KOPT-K1 (cell line): ENCODE measurements around the gene PQBP1.

ENCODE experiments used
- H3K27ac ChIP-seq: fragments of 200-600 bp; sonication (generic); 2 replicates; pipeline ENCODE4 v1.5.1; 2016; ENCODE audit warnings: antibody characterized with exemption, mild to moderate bottlenecking, low read depth, low read length; ENCODE audit not compliant: poor library complexity, severe bottlenecking
- H3K36me3 ChIP-seq: fragments of 200-600 bp; sonication (generic); 2 replicates; pipeline ENCODE4 v1.5.1; 2017; ENCODE audit warnings: antibody characterized with exemption, mild to moderate bottlenecking, low read length, moderate library complexity; ENCODE audit not compliant: insufficient read depth
- H3K9me3 ChIP-seq: fragments of 200-600 bp; sonication (generic); 2 replicates; pipeline ENCODE4 v1.5.1; 2017; ENCODE audit warnings: antibody characterized with exemption, low read length, mild to moderate bottlenecking; ENCODE audit not compliant: insufficient read depth, poor library complexity, severe bottlenecking

PQBP1 gene

DNA sequence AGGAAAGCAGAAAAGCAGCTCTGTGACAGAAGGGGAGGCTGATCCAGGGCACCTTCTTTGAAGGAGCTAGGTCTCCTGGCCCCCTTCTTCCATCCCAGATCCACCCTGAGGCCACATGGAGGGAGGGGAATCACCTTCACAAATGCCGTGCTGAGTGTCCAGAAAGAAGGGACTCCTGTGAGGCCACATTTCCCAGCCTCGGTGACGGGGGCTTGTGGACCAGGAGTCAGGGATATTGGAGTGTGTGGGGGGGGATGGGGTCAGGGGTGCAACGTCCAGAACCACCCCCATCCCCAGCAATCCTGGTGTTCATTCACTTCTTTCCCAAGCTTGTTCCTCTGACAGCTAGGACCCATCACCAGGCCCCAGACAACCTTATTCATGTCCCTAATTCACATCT lies 4.8 kb upstream of the PQBP1 start:
- Histone ChIP-seq H3K9me3 (no peaks in the 10 kb centered on the region), H3K27ac (no peak overlapping the region), H3K36me3 (peaks cover 19% of the 10 kb centered on the region)

DNA sequence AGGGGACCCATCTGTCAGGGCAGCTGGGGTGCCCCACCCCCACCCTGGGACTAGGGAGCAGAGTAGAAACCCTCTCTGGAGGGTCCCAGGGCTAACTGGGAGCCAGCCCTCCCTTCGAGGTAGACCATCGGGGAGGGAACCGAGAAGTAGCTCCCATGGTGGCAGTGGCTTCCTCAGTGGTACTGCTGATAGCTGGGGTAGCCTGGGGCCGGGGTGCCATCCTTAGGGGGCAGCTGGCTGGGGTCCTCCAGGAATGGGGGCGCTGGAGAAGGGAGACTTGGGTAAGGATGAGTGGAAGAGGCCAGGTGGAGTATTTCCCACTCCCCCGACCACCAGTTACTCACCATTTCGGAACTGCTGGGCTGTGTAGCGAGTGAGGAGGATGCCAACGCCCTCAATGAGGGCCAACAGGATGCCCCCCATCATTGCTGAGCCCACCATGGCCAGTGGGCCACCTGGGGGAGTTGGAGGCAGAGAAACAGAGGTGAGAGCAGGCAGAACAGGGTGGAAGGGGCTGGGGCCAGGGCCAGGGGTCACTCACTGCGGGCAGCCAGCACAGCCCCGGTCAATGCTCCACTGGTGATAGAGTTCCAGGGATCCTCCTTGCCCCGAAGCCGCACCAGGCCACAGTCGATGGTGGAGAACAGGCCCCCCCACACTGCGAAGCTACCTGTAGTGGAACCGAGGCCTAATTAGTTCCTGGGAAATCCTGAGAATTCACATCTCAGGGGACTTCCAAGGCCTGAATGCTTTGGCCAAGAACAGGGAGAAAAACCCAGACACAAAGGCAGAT lies 4.0 kb upstream of the PQBP1 start:
- peaks cover 19% of the 10 kb centered on the region for H3K36me3 ChIP-seq
- H3K9me3 ChIP-seq = no peaks in the 10 kb centered on the region
- H3K27ac ChIP-seq = no peak overlapping the region

DNA sequence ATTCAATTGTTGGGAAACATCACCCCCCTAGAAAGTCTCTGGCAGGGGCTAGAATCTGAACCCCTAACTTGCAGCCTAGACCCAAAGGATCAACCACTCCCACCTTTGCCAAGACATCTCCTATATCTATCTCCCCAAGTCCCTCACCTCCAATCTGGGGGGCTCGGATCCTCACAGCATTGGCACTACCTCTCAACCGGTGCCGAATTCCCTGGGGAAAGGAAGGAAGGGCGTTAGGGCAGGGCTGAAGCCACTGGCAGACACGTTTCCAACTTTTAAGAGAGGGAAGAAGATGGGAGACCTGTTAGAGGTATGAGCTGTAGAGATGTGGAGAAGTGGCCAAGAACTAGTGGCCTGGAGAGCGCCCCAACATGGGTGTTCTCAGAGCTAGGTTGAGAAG lies 2.8 kb upstream of the PQBP1 start:
- no peaks in the 10 kb centered on the region for H3K9me3 ChIP-seq

DNA sequence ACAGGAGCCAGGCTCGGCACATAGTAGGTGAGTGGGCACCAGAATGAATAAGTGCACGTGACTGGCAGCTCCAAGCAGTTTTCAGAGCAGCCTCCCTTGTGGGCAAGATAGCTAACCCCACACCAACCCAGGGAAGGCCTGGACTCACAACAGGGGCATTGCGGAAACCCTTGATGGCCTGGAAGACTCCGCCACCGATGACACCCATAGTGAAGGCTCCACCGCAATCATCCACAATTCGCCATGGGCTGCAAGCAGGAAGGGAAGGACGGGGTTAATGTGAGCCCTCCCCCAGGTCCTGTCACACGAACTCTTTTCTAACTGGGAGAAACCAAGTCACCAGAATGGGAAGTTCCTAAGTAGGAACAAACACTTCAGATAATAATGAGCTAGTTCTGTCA lies 1.1 kb upstream of the PQBP1 start:
- Histone ChIP-seq H3K9me3 (no peaks in the 10 kb centered on the region), H3K36me3 (peaks cover 38% of the 10 kb centered on the region), H3K27ac (peak overlapping the region; percentile 93)

More for the DNA sequence above, 2.8 kb upstream of the PQBP1 start:
- H3K36me3 ChIP-seq = peaks cover 27% of the 10 kb centered on the region
- no peak overlapping the region for H3K27ac ChIP-seq

DNA sequence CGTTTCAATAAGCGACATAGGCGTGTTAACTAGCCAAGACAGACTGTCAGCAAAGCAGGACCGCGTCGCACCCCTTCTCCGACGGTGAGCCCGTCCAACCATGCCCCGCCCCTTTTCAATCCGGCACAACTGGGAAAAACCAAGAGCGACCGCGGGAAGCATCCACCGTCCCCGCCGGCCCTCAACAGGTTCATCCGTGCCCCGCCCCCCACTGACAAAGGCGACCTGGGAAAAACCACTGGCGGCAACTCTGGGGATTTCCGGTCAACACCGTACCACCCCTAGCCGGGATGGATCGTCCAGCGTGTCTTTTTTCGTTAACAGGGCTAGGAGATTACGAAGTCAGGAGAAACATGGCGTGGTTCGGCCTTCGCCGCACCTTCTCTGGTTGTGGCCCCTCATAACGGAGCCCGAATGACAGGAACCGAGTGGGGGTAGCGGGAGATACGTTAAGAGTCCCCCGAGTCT lies 539 bp upstream of the PQBP1 start:
- Histone ChIP-seq H3K9me3 (no peaks in the 10 kb centered on the region), H3K27ac (peak overlapping the region; percentile 93), H3K36me3 (peaks cover 44% of the 10 kb centered on the region)

DNA sequence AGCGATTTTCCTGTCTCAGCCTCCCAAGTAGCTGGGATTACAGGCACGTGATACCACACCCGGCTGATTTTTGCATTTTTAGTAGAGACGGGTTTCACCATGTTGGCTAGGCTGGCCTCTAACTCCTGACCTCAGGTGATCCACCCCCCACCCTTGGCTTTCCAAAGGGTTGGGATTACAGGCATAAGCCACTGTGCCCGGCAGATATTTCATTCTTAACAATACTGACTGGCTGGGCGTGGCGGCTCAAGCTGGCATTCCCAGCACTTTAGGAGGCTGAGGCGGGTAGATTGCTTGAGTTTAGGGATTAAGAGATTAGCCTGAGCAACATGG lies 1.3 kb downstream of the PQBP1 start:
- H3K9me3 ChIP-seq = no peaks in the 10 kb centered on the region
- no peak overlapping the region for H3K27ac ChIP-seq
- H3K36me3 ChIP-seq = peaks cover 47% of the 10 kb centered on the region

DNA sequence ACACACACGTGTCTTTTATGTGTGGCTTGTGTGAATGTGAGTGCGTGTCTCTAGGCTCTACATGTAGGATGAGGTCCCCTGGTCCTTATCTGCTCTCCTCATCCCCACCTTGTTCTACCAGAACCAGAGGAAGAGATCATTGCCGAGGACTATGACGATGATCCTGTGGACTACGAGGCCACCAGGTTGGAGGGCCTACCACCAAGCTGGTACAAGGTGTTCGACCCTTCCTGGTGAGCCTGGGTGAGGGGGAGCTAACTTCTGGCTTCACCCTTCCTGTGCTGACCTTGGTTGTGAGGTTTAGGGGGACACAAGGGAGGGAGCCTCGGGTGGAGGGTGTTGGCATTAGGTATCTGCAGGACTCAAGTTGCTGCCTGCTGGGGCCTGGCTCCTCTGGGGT lies 3.3 kb downstream of the PQBP1 start:
- no peak overlapping the region for H3K27ac ChIP-seq
- peaks cover 60% of the 10 kb centered on the region for H3K36me3 ChIP-seq
- no peaks in the 10 kb centered on the region for H3K9me3 ChIP-seq

DNA sequence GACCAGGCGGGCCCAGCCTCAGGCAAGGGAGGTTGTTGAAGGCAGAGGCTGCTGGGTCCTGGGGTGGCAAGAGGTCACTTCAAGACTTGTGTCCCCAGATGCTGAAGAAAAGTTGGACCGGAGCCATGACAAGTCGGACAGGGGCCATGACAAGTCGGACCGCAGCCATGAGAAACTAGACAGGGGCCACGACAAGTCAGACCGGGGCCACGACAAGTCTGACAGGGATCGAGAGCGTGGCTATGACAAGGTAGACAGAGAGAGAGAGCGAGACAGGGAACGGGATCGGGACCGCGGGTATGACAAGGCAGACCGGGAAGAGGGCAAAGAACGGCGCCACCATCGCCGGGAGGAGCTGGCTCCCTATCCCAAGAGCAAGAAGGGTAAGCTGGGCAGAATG lies 4.4 kb downstream of the PQBP1 start:
- Histone ChIP-seq H3K36me3 (peaks cover 68% of the 10 kb centered on the region), H3K9me3 (no peaks in the 10 kb centered on the region), H3K27ac (no peak overlapping the region)

DNA sequence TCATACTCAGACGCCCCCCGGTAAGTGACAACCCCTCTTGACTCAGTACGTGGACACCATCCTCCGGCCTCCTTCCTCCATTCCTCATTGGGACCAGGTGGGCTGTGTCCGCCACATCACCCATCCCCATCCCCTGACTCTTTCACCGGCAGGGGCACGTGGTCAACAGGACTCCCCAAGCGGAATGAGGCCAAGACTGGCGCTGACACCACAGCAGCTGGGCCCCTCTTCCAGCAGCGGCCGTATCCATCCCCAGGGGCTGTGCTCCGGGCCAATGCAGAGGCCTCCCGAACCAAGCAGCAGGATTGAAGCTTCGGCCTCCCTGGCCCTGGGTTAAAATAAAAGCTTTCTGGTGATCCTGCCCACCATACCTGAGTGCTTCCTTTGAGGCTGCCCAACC lies 5.0 kb downstream of the PQBP1 start:
- peaks cover 68% of the 10 kb centered on the region for H3K36me3 ChIP-seq

DNA sequence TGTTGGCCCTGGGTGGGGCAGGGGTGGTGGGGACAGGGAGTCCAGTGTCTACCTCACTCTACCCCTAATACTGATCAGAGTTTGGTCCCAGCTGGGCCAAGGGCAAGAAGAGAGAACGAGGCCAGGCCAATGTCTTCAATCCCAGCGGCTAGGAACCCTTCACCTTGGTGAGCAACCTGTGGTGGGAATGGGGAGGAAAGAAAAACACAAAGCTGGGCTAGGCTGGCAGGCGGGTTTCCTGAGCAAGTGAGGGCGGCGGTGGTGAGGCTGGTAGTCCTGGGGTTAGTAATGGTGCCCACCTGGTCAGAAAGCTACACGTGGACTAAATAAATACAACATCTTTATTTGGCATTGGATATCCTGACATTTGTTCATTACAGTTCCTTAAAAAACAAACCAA lies 5.6 kb downstream of the PQBP1 start:
- peaks cover 68% of the 10 kb centered on the region for H3K36me3 ChIP-seq
- H3K27ac ChIP-seq = no peak overlapping the region
- H3K9me3 ChIP-seq = no peaks in the 10 kb centered on the region

More for the DNA sequence above, 5.0 kb downstream of the PQBP1 start:
- Histone ChIP-seq H3K27ac (no peak overlapping the region), H3K9me3 (no peaks in the 10 kb centered on the region)

DNA sequence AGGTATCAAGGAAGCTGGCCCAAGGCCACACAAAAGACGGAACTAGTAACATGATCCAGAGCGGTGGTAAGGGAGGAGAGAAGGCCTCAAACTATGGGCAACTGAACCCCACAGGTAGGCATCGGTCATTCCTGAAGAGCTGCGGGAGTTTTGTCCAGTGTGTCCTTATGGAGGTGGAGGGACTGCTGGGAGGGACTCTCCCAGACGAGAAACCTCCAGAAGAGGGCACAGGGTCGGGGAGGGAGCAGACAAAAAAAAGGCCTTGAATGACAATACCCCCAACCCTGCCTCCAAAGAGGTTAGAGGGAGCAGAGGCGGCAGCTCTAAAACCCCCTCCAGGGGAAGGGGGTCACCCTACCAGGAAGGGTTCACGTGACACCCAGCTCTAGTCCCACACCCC lies 6.5 kb downstream of the PQBP1 start:
- Histone ChIP-seq H3K27ac (no peak overlapping the region), H3K36me3 (peaks cover 66% of the 10 kb centered on the region), H3K9me3 (no peaks in the 10 kb centered on the region)

DNA sequence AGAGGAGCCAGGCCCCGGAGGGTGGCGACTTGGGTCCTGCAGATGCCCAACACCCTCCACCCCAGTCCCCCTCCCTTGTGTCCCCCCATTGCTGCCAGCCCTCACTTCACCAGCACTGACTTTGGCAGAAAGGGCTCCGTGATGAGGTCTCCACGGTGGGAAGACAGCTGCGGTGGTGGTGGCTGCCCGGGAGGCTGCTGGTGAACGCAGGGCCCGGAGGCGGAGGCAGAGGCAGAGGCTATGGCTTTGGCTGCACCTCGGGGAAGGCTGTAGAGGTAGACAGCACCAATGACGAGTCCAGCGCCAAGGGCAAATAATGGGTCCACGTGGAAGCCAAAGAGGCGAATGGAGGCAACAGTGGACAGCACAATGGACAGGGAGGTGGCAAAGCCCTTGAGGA lies 6.9 kb downstream of the PQBP1 start:
- Histone ChIP-seq H3K36me3 (peaks cover 62% of the 10 kb centered on the region), H3K27ac (no peak overlapping the region), H3K9me3 (no peaks in the 10 kb centered on the region)

DNA sequence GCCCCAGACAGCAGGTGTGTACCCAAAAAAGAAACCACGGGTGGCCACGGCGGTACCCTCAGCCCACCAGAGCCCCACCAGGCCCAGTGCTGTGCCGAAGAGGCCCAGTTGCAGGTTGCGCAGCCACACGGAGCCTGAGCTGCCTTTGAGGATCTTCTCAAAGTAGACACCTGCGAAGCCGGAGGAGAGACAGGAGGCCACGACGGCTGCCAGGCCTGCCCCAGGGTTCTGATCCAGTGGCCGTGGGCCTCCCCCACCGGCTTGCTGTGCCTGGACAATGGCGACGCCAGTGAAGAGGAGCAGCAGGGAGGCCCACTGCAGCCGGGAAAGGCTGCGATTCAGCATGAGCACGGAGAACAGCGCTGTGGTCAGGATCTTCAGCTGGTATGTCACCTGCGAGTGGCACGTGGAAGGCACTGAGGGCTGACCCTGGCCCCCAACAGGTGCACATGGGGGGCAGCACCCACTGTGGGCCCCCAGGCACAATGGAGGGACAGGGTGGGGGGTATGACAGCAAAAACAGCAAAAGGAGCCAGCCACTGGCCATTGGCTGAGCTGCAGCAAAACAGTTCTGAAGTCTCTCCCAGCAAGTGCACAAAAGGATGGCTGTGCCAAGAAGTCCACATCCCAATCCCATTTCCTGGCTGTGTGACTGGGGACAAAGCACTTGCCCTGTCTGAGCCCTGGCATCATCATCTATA lies 7.5 kb downstream of the PQBP1 start:
- H3K36me3 ChIP-seq = peaks cover 60% of the 10 kb centered on the region
- no peaks in the 10 kb centered on the region for H3K9me3 ChIP-seq
- H3K27ac ChIP-seq = no peak overlapping the region

DNA sequence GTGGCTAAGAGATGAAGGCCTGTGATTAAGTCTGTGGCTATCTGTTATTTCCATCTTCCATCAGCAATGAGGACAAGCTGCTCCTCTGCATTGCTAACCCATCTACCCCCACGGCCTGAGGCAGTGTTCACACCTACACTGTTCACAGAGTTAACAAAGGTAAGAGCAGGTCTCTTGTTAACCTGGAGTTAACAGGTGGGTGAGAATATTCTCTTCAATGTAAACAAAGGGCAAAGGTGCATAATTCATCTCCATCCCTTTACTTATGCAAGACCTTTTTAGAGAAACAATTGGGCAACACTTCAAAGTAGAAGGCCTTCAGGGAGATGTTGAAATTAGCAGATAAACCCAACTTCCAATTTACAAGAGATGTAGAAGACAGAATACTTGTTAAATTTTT lies 10.9 kb downstream of the PQBP1 start:
- Histone ChIP-seq H3K9me3 (no peaks in the 10 kb centered on the region), H3K27ac (no peak overlapping the region)

DNA sequence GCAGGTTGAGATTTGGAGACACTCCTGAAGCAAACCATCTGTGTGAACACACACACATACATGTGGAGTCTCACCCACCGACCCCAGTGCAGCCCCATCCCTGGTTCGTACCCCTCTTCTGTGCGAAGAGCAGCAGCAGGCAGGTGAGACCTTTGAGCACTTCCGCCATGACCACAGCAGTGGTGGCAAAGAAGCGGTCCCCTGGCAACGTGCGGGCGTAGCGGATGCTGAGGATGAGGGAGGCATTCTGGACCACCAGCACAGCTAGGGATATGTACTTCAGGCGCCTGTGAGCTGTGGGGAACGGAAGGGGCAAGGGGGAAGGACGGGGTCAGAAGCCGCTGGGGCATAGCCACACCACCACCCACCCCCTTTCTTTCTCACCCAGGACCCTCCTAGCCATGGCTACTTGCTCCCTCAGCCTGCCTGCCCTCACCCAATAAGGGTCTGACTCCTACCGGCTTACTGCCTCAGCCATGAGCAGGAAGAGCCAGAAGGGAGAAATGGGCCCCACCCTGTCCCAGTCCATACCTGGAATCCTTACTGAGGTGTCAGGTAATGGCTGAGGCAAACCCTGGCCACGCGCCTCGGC lies 12.1 kb downstream of the PQBP1 start:
- Histone ChIP-seq H3K9me3 (no peaks in the 10 kb centered on the region), H3K27ac (no peak overlapping the region), H3K36me3 (peaks cover 30% of the 10 kb centered on the region; the same call in 1 of the 2 replicates)

More for the DNA sequence above, 10.9 kb downstream of the PQBP1 start:
- H3K36me3 ChIP-seq = peaks cover 32% of the 10 kb centered on the region
